ENCODE measurements around the gene METTL26.

The METTL26 gene

DNA sequence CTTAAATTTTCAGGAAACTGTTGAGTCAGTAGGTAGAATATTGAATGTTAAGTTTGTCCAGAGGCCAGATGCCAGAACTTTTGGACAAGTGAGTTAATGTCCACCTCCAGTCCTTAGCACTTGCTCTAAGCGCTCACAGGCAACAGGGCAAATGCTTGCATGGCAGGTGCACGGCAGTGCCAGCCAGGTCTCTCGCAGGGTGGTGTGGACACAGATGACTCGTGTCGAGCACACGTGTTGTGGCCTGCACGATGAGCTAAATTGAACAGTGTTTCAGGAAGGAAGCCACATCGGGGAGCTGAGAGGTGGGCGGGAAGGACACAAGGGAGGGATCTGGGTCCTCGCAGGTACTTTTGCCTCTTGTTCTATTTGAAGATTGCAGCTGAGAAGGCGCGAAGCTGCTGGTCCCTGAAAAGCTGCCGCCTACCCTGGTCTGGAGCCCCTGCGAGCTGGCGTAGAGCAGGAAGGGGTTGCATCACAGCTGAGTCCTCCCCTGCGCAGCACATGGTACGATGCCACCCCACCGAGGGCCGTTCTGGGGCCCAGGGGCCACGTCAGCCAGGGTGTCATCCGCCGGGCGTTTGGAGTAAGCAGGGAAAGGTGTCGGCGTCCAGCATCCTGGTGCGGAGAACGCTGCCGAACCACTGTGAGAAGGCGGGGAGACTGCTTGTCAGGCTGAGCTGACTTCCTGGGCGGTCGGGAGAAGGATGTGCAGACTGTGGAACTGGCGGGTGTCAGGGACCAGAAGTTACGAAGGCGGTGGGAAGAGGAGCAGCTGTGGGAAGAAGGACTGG, 40.0 kb downstream of the METTL26 start:
- DNase-seq (ENCODE audit: low read depth in 2 of 2) = no peak

GRCh38 chr16:595094-595528, 41.0 kb downstream of the METTL26 start:
- DNase-seq (ENCODE audit: low read depth in 2 of 2) = no peak

- DNase-seq (ENCODE audit: low read depth in 2 of 2) = no peak
These were observed 42.3 kb downstream of the METTL26 start for GRCh38 chr16:593807-594206.

DNA sequence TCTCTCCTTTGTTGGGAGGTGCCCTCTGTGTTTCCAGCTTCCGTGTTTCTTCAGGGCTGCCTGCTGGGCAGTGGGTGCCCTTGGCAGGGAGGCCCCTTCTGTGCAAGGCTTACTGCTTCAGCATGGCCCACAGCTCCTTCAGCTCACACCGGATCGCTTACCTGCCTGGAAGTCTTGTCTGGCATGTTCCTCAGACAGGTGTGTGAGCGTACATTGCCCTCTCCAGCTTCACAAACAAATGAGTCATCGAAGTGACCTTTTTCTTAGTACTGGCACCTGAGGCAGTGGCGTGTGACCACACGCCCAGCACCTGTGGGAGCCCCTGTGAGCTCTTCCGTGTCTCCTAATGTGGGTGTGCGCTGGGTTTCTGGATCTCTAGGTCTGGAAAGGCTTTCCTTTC, 42.7 kb downstream of the METTL26 start:
- DNase-seq (ENCODE audit: low read depth in 2 of 2) = no peak

- DNase-seq (ENCODE audit: low read depth in 2 of 2) = no peak
These were observed 43.4 kb downstream of the METTL26 start for GRCh38 chr16:592518-593306.

DNA sequence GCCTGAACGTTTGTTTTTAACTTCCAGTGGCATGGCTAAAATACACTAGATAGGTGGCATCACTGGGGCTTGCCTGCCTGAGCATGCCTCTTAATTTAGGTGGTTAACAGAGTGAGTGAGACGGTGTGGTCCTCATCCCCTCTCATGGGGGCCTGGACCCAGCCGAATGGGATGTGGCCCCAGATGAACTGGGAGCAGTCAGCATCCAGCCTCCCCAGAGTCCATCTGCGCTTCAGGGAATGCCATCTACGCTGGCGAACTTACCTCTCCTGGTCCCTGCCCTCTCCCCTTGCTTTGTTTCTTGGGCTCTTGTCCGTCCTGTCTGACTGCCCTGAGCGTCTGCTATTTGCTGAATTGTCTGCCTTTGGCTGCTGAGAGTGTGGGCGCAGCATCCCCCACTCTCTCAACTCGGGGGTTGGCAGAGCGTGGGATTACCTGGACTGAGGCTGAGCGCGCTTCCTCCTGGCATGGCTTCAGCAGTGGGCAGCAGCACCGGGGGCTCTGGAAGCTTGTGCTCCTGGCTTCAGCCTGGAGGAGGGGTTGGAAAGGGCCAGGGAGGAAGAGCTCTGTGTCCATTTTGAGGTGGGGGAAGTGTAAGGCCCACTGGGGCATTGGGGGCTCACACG, 44.1 kb downstream of the METTL26 start:
- no peak for DNase-seq (ENCODE audit: low read depth in 2 of 2)

GRCh38 chr16:591231-591630, 44.9 kb downstream of the METTL26 start:
- DNase-seq (ENCODE audit: low read depth in 2 of 2) = no peak

- DNase-seq (ENCODE audit: low read depth in 2 of 2) = no peak
These were observed 45.3 kb downstream of the METTL26 start for GRCh38 chr16:590815-591200.

DNA sequence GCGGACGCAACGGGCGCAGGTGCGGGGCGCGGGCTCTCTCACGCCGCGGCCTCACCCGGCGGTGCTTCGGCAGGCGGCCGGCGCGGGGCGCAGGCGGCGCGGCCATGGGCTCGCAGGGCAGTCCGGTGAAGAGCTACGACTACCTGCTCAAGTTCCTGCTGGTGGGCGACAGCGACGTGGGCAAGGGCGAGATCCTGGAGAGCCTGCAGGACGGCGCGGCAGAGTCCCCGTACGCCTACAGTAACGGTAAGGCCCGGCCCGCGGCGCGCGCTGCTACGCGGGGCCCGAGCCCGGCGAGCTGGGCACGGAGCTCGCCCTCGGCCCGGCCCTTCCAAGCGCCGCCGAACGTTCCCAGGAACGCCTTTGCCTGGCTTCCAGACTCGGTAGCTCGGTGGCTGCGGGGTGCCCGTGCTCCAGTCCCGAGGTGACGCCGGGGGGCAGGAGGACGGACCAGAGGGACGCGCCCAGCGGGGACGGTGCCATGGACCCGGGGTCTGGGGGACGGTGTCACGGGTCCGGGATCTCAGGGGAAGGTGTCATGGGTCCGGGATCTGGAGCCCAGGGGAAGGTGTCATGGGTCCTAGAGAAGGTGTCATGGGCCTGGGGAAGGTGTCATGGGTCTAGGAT, 45.8 kb downstream of the METTL26 start:
- DNase-seq (ENCODE audit: low read depth in 2 of 2) = no peak

GRCh38 chr16:589658-590187, 46.4 kb downstream of the METTL26 start, which contains the start of gene RAB40C:
Gene RAB40C (plus strand): TSS chr16:590066. CDS start chr16:590292, 226 bp downstream.
- peak; percentile 99 for DNase-seq (ENCODE audit: low read depth in 2 of 2)

- DNase-seq (ENCODE audit: low read depth in 2 of 2) = peak; percentile 97
These were observed 47.0 kb downstream of the METTL26 start for GRCh38 chr16:588889-589657.

GRCh38 chr16:588639-588888, 47.5 kb downstream of the METTL26 start:
- DNase-seq (ENCODE audit: low read depth in 2 of 2) = peak in 1 of 2 donors; percentile 28

DNA sequence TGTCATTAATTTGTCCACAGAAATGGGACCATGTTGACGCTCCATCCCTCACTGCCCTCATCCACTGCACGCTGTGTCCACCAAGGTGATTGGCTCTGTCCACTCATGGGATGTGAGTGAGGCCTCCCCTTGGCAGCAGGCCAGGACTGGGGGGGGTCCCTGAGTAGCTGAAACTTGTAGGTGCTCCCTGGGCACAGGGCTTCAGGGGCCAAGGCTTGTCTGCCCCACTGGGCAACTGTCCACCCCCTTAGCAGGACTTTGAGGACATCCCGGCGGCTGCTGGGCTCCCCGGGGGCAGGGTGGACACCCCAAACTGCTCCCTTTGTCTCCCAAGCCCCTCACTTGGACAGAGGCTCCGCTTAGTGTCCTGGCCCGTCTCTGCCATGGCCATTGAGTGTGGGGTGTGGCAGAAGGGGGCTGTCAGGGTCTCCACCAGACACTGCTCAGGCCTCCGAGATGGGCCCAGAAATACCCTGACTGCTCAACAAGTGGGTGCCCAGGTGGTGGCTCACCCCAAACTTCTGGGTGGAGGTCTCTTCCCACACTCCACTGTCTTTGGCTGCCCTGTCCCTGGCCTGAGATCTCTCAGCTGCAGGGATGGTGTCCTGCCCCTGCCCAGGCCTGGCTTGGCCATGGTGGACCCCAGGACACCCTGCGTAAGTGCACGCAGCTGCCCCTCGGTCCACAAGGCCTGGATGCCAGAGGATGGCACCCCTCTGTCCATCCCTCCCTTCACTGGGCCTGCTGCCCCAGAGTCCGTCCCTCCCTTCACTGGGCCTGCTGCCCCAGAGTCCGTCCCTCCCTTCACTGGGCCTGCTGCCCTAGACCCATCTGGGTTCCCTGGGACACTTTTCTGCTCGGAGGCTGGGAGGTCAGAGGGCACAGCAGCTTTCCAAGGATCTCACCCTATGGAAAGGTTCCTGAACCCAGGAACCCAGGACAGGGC, 49.2 kb downstream of the METTL26 start:
- no peak for DNase-seq (ENCODE audit: low read depth in 2 of 2)

- DNase-seq (ENCODE audit: low read depth in 2 of 2) = no peak
These were observed 50.0 kb downstream of the METTL26 start for GRCh38 chr16:586047-586644.

GRCh38 chr16:585351-585750, 50.8 kb downstream of the METTL26 start:
- DNase-seq (ENCODE audit: low read depth in 2 of 2) = no peak
